T-helper 2 cell treated with Interferon-gamma antibody and Interleukin-4, amounts not matched to agents 100 ng/mL and 5 ng/mL, for 36 hours (primary cell): ENCODE data around the gene ZNF768. TPM values are rescaled to one million over a fixed set of nuclear protein-coding genes. Genes with fewer than 3 reads are reported as not detected.
"Not testable (repeated sequence)": the region's sequence is repeated elsewhere in the genome, so short reads cannot be mapped to it uniquely, and the experiment has no call there.

Experiments
- intact Hi-C: fragments of 100-400 bp; cut with micrococcal nuclease; formaldehyde crosslinking; loops from one replicate; pipeline ENCODE4 v1.15.1; 2023
- total RNA-seq: library from RNA; stranded (reverse); gene quantifications from 2 replicates; pipeline ENCODE4 v1.2.3, GENCODE V29; 2022

The ZNF768 gene
- total RNA-seq, 1 donor from 2014 or later, result 5.4 TPM

DNA sequence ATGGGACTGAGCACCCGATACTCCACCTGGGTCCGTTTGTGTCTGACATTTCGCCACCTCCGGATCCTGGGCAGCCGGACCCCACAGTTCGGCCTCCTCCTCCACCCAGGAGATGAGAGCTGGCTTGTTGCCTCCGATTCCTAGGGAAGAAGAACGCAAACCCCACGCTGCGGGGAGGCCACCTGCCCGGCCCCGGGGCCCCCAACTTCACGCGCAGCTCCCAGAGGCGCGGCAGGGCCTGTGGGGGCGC lies 31.3 kb upstream of the ZNF768 start:
- intact Hi-C loops, result no loop called here

DNA sequence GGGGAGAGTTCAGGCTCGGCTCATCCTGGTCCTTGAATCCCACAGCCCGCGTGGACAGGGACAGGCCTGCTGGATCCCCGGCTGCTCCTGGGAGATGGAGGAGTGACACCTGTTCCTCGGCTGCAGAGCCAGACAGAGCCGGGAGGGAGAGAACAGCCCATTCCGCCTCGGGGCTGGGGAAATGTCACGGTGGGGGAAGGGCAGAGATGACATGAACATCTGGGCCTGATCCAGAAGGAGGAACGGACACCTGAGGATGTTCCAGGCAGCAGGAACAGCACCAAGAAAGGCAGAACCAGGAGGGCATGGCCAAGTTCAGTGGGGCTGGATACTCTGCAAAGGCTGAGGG lies 29.7 kb upstream of the ZNF768 start:
- intact Hi-C loops, result no loop called here

DNA sequence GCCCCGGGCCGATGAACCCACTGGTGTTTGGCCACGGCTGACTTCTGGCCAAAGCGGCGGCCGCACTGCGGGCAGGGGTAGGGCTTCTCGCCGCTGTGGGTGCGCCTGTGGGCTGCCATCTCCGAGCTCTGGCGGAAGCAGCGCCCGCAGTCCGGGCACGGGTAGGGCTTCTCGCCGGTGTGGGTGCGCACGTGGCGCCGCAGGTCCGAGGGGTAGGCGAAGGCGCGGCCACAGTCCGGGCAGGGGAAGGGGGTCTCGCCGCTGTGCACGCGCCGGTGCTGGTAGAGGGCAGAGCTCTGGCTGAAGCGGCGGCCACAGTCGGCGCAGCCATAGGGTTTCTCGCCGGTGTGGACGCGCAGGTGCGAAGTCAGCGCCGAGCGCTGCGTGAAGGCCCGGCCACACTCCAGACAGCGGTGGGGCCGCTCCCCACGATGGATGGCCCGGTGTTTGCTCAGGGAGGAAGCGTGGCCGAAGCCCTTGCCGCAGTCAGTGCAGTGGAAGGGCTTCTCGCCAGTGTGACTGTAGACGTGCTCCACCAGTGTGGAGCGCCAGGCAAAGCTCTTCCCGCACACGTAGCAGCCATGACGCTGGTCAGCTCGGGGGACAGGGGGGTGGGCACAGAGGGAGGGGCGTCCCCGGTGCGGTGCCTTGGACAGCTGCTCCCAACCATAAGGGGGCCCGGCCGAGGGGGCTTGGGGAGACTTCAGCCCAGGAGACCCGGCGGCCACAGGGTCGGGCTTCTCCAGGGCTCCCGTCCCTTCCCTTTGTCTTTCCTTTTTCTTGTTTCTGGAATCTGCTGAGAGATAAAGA lies 29.2 kb upstream of the ZNF768 start:
- intact Hi-C loops, result no loop called here

DNA sequence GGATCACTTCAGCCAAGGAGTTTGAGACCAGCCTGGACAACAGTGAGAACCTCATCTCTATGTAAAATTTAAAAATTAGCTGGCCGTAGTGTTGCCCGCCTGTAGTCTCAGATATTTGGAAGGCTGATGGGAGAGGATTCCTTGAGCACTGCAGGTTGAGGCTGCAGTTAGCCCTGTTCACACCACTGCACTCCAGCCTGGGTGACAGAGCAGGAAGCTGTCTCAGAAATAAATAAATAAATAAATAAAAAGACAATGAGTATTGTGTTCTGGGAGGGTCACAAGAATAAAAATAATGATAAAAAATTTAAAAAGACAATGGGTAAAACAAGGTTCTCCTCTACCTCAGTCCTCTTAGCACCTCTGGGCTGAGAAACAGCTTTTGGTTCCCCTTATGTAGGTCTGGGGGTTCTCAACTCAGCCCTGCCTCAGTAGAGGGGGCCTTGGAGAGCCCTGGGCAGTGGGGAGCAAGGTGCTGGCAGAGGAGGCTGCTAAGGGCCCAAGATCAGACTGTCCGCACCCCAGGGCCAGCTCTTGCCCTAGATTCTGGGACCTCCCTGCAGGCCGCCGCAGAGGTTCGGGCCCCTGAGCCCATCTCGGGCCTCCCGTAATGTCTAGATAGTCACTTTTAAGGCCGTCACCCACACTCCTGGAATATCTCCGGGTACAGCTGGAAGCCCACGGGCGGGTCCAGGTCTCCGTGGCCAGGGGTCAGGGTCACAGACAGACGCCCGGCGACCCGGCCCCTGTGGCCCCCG lies 28.4 kb upstream of the ZNF768 start:
- intact Hi-C loops, result no loop called here

DNA sequence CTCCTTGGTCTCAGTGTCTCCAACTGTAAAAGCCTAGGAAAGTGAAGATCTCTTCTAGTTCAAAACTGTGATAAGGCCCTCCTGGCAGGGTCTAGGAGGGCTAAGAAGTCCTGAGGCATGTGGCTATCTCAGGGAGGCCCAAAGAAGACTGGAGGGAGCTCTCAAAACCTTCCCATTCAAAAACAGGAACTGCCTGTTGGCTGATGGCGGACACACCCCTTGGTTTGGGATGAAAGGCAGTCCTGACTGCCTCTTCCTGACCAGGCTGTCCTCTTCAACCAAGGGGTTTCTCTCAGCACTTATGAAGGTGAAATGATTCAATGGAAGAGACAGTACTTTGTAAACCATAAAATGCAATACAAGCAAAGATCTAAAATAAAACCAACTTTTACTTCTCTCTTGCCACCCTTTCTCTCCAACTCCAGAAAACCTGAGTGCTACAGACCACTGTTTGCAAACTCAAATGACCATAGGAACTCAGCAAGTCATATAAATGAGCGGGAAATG lies 27.1 kb upstream of the ZNF768 start:
- intact Hi-C loops, result no loop called here

DNA sequence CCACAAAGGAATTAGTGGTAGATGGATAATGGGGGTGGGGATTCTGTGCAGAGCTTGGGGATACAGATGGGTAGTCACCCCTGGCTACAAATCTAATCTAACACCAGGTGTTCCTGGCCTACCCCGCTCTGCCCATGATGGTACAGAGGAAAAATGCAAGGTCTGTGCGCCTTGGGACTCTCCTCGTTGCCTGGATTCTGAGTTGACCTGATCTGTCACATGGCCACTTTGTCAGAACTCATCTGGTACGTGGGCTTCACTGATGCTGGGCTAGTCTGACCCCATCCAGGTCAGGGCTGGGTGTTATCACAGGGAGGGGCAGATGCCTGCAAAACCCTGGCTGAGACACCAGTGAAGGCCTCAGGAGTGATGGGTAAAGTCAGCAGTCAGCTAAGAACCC lies 26.6 kb upstream of the ZNF768 start:
- intact Hi-C loops, result no loop called here

DNA sequence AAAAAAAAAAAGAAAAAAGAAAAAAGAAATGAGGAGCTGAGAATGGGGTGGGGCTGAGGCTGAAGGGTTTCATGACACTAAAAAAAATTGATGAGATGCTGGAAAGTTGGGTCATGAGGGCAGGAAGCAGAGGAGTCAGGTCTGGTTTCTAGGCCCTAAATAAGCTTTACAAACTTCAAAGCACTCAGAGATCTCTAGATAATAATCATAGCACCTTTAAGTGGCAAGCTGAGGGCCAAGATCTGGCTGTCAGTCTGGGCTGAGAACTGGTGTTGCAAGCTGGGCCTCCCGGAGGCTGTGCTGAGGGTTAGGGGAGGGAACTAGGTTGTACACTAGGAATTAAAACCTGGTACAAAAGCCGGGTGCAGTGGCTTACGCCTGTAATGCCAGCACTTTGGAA lies 25.4 kb upstream of the ZNF768 start:
- intact Hi-C loops, result loop anchor here (1.0 to 2.0 kb wide), 2 partner anchors 16 to 33 kb away; partner anchors contain the start of gene ZNF785

DNA sequence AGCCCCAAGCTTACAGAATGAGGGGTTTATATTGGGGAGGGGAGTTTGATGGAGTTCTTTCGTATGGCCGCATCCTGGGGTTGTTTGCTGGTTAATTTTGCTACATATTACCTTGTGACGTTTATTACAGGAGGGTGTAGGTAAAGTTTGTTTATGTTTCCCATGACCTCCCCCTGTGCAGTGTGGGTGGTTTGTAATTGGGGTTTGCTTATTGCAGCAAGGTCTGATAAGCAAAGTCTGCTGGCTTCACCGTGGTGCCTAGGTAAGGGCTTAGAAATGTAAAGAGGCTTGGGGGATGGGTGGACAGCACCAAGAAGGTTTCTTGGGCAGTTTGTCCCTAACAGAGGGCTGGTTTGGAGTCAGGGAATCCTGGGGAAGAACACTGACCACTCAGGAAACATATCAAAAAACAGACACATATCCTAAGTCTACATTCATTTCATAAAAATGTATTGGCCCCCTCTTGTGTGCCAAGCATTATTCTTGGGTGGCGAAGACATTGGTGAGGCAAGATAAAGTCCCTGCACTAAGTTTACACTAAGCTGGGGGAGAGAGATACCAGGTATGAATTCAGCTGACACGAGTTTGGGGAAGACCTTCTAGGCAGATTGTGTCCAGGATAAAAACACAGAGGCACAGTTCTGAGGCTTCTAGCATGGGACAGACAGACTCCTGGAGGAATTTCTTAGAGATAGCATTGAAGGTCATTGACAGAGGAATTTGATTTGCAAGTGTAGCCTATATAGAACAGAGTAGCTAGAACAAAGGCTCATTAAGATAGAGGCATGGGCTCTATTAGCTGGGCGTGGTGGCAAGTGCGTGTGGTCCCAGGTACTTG lies 22.3 kb upstream of the ZNF768 start:
- intact Hi-C loops, result no loop called here

DNA sequence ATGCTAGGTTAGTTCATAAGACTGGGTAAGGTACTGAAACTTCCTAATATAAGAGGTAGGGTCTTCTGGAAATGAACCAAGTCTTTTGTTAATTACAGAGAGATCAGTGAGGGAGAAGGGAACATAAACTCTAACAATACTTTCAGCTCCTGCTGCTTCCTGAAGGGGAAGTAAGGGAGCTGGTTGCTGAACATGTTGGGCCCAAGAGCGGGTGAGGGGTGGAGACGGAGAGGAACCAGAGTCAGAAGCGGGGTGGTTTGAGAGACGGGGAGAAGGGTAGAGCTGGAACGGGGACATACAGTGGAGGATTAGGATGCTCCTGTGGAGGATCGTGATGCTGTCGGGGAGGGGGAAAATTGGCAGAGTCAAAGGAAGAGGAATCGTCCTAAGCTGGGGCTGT lies 19.7 kb upstream of the ZNF768 start:
- intact Hi-C loops, result no loop called here

DNA sequence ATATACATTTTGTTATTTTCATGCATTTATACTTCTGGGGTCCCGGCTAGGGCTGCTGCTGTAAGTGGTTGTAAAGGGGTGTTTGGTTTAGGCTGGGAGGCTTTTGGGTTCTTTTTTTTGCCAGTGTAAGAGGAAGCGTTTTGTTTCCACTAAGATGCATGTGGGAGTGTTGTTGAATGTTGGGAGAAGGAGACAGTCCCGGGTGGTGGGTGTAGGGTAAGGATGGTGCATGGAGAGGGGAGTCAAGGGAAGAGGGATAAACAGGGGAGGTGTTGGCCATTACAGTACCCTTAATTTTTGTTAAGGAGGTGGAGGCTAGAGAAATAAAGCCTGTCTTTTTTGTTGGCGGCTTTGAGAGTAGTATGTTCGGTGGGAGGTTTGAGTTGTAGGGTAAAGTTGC lies 16.7 kb upstream of the ZNF768 start:
- intact Hi-C loops, result no loop called here

DNA sequence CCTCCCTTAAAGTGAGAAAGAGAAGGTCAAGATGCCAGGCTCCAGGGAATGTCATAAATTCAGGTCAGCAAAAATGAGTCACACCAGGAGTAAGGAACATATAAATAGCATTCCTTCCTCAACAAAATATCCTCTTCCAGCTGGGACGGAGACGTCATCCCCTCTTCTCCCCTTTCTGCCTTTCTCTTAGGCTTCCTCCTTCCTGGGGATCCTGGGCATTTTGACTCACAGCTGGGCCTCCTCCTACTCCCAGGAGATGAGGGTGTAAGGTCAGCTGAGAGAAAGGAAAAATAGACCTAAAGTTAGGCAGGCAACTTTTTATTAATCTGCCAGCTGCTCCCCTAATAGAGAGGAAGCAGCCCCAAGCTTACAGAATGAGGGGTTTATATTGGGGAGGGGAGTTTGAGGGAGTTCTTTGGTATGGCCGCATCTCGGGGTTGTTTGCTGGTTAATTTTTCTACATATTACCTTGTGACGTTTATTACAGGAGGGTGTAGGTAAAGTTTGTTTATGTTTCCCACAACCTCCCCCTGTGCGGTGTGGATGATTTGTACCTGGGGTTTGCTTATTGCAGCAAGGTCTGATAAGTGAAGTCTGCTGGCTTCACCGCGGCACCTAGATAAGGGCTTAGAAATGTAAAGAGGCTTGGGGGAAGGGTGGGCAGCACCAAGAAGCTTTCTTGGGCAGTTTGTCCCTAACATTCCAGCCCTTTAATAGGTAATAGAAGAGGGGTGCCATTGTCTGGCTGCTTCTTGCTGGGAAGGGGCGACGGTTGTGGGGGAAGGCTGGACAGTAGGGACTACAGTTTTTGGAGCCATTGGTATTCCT lies 15.3 kb upstream of the ZNF768 start:
- intact Hi-C loops, result no loop called here

DNA sequence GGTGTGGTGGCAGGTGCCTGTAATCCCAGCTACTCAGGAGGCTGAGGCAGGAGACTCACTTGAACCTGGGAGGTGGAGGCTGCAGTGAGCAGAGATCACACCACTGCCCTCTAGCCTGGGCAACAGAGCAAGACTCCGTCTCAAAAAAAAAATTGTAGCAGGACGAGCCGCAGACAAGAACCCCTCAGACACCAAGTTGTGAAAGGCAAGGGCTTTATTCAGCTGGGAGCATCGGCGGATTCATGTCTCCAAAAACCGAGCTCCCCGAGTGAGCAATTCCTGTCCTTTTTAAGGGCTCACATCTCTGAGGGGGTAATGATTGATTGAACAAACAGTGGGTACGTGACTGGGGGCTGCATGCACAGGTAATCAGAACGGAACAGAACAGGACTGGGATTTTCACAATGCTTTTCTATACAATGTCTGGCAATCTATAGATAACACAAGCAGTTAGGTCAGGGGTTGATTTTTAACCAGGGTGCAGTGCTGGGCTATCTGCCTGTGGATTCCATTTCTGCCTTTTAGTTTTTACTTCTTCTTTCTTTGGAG lies 14.6 kb upstream of the ZNF768 start:
- intact Hi-C loops, result not testable (repeated sequence)

DNA sequence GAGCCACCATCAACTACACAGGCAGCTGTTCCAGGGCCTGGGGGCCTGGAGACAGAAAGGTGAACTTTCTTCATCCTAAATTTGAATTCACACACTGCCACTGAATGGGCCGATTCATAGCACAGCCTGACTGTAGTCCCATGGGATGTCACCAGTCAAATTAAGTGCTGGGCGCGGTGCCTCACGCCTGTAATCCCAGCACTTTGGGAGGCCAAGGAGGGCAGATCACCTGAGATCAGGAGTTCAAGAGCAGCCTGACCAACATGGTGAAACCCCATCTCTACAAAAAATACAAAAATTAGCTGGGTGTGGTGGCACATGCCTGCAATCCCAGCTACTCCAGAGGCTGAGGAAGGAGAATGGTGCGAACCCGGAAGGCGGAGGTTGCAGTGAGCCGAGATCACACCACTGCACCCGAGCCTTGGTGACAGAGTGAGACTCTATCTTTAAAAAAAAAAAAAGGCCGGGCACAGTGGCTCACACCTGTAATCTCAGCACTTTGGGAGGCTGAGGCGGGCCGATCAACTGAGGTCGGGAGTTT lies 13.7 kb upstream of the ZNF768 start:
- intact Hi-C loops, result not testable (repeated sequence)

DNA sequence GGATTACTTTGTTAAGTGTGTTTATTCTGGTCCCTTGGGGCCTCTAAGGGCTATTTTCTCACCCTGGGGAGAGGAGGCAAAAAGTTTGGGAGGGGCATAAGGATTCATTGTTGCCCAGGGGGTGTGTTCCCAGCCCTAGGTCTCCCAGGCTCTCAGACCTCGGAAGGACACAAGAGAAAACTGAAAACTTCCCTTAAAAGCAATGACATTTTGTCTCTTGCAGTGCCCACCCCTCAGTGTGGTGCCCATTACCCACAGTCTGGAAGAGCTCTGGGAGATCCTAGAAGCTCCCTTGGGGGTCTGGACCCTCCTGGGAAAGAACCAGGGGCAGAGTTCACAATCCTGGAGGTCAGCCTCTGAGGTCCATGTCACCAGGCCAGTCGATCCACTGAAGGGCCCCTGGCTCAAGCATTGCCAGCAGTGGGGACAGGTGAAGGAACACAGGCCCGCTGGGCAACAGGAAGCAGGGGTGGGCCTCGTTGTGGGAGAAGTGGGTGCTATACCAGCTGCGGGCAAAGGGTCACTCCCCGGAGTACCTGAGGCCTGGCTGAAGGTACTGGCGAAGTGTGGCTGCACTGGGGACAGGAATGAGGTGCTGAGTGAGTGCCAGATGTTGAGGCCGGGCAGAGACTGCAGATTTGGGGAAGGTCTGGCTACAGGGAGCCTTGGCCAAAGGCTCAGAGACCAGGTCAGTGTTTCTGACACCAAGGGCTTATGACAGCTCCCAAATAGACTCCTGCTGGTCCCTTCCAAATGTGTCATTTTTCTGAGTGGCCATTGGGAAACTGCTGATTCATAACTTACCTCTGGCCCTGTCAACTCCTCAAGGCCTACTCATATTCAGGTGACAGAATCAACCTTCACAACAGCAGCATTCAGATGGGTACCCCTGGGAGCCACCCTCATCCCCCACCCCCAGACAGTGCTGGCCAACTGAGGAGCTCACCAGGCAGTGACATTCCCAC lies 12.9 kb upstream of the ZNF768 start:
- intact Hi-C loops, result no loop called here

DNA sequence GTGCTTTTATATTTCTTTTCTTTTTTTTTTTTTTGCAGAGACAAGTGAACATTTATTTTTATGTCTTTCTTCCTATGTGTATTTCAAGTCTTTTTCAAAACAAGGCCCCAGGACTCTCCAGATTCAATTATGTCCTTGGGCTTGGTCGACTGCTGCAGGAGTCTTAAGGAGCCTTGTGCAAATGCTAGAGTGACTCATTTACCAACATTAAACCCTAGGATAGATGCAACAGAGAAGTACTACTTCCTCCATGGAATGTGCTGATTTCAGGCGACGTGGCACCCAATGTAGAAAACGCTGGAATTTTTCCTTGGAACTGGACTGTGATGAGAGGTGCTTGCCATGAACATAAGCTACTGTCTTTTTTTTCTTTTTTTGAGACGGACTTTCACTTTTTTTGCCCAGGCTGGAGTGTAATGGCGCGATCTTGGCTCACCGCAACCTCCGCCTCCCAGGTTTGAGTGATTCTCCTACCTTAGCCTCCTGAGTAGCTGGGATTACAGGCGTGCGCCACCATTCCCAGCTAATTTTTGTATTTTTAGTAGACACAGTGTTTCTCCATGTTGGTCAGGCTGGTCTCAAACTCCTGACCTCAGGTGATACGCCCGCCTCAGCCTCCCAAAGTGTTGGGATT lies 10.1 kb upstream of the ZNF768 start:
- intact Hi-C loops, result not testable (repeated sequence)

DNA sequence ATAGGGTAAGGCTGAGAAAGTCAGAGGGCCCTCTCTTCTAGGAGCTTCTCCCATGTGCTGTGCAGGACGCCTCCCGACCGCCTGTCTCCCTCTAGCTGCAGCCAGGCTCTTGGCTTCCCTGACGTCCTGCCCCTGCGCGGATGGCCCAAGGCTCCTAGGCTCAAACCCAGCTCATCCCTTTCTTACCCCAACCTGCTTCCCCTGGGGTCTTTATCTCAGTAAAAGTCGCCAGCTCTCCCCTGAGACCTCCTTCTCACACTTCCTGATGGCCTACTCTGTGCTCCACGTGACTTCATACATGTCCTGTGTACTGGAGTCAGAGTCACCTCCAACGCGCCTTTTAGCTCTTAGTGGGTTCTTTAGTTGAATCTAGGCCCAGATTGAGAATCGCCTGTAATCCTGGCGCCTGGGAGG lies 9.4 kb upstream of the ZNF768 start:
- intact Hi-C loops, result loop anchor here (1.0 to 2.0 kb wide), 8 partner anchors 8 to 157 kb away; partner anchors contain the start of genes DCTPP1, ZNF764 and ZNF785

DNA sequence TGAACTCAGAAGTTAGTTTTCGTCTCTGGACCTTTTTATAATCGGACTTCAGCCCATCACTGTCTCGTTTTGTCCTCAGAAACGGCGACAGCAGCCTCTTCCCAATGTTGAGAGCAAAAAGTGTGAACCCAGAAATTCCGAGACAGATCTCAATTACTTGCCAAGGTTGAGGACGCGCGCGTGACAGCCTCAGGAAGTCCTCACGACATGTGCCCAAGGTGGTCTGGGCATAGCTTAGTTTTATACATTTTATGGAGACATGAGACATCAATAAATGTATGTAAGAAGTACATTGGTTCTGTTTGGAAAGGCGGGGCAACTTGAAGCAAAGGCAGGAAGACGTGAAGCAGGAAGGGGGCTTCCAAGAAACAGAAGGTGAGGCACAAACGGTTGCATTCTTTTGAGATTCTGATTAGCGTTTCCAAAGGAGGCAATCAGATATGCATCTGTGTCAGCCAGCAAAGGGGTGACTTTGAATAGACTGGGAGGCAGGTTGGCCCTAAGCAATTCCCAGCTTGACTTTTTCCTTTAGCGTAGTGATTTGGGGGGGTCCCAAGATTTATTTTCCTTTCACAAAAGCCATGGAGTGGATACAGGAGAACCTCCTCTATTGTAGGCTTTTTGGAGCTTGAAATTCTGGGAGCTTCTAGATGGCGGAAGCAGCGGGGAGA lies 8.9 kb upstream of the ZNF768 start:
- intact Hi-C loops, result loop anchor here (1.0 to 2.0 kb wide), 8 partner anchors 8 to 156 kb away; partner anchors contain the start of genes DCTPP1, ZNF764 and ZNF785
